DMS114 treated with DMSO at 0.1 percent for 48 hours (cell line): ENCODE results near the gene CASZ1.

Experiments
- DNase-seq: peaks from one replicate; lab custom pipeline; 2025; ENCODE audit not compliant: unreplicated experiment; lab: John Stamatoyannopoulos, UW

CASZ1 gene

GRCh38 chr1:10776190-10776905 is 20.1 kb downstream of the CASZ1 start:
- DNase-seq = no peak

GRCh38 chr1:10775763-10776162 is 20.7 kb downstream of the CASZ1 start:
- DNase-seq = no peak

GRCh38 chr1:10774615-10775310 is 21.7 kb downstream of the CASZ1 start:
- no peak for DNase-seq

DNA sequence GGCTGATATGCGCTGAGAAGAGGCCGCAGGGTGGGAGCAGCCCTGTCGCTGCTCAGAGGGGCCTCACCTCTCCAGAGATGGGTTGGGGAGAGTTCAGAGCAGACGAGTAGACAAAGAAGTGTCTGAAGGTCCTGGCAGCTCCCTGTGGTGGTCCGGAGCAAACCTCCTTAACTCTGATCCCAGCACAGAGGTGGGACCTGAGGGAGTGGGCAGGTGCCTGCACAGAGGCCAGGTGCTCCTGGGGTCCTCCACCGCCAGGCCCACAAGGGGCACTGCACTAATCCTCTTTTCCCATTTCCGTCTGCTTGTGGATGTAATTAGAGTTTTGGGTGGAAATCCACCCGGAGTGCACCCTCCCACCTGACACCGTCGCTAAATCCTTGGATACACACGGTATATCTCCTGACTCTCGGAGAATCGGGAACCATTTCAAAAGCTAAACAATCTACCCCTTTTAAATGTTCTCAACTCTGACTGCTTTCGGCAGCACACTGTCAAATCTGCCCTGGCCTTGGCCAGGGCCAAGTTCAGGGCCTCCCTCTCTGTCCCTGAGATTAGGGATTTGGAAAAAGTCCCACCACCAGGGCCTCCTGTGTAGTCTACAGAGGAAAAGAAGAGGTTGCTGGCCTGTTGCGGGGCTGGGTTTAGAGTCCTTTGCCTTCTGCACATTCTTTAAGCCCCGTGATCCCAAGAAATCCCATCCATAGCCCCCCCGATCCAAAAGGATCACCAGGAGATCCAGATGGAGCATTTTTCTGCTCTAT is 22.4 kb downstream of the CASZ1 start:
- DNase-seq = no peak

DNA sequence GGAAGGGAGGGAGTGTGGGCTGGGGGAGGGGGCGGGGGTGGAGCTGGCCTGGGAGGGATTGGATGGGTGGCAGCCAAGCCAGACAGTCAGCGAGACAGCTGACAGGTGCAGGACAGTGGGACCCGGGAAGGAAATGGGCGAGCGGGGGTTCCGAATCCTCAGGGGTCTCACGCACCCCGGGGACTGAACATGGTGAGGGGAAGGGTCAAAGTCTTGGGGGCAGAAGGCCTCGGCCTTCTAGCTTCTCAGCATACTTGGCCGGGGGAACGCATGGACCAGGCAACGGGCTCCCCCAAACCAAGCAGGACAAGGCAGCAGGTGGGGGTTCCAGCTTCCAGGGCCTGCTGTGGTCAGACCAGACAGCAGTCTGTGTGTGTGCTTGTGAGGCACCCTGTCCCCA is 23.1 kb downstream of the CASZ1 start:
- DNase-seq = no peak

- DNase-seq = no peak
Observed at GRCh38 chr1:10772711-10773110, 23.7 kb downstream of the CASZ1 start.

DNA sequence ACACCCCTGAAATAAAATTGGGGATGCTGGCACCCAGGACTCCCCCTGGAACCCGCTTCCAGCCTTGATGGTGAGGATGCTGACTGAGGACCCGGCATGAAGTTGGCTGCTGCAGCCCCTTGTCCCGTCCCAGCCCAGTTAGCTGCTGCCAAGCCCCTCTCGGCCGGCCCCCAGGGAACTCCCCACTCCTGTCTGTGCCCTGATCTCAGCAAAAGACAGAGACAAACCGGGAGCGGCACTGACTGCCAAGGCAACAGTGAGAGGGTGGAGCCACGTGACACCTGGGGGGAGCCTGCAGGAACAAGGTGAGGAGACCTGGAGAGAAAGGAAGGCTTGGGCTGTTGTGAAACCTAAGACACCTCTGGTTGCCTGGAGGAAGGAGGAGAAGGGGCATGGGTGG is 24.7 kb downstream of the CASZ1 start:
- no peak for DNase-seq

DNA sequence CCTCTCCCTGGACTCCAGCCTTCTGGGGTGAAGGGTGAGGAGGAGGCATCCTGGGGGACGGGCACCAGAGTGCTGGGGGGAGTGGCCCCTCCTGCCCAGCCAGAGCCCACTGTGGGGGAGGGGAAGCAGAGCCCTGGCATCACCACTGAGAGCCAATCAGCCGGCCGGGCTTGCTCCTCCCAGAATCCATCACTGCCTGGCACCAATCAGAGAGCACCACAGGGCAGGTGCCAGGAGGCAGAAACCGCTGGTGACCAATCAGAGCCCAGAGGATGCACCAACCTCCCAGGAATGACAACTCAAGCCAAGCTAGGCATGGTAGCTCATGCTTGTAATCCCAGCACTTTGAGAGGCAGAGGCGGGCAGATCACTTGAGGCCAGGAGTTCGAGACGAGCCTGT is 27.9 kb downstream of the CASZ1 start:
- no peak for DNase-seq

DNA sequence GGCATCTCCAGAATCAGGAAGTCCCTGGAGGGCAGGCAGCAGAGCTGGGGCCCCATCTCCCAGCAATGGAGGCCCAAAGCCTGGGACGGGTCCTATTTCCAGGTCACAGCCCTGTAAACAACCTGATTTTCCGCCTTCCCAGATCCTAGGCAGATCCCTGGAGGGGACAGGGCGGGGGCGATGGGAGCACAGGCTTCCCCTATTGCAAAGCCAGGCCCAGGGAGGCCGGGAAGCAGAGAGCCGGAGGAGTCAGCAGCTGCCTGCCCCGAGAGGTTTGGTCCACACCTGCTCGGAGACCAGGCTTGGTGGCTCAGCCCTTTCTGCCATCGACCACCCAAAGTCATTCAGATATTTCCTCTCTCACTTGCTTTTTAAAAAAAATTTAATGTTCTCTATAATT is 29.2 kb downstream of the CASZ1 start:
- no peak for DNase-seq

DNA sequence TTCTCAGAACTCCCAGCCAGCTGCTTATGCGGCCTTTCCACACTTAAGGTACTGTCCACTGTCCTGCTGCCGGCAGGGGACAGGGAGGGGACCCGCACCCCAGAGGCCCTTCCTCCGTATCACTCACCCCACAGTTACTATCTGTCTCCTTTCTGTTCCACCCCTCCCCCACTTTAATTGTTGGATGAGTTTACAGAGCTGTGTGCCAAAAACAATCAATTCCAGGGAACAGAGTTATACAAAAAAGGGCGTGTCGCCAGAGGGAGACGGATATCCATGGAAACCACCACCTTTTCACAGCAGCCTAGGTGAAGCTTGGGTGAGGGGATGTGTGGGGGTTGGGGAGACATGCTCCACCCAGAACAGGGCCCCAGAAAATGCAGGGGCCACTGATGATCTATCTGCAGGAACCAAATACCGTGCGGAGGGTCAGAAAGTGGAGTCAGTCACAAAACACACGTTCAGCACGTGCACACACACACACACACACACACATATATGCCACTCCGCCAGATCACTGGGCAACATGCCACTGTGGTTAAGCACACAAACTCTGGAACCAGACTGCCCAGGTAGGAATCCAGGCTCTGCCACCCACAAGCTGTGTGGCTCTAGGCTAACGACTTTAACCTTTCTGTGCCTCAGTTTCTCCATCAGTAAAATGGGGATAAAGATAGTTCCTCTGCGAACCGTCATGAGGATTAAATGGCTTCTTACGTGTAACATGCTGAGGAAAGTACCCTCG is 30.5 kb downstream of the CASZ1 start:
- DNase-seq = no peak

DNA sequence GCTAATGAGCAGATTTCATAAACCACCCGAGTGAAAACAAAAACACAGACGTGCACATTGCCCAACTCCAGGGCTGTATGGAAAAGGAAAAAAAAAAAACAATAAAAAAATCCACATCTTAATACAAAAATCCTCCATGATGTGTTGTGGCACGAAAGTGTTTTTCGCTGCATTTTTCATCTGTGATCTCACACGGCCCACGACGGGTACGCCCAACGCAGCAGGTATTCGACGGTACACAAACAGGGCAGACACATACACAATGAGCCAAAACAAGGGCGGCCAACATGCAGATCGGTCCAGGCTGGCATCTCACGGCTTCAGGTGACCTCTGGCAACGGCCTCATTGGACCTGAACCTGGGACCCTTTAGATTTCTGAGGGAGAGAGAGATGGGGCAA is 31.1 kb downstream of the CASZ1 start:
- DNase-seq = no peak

GRCh38 chr1:10764296-10764798 is 32.1 kb downstream of the CASZ1 start:
- DNase-seq = no peak

DNA sequence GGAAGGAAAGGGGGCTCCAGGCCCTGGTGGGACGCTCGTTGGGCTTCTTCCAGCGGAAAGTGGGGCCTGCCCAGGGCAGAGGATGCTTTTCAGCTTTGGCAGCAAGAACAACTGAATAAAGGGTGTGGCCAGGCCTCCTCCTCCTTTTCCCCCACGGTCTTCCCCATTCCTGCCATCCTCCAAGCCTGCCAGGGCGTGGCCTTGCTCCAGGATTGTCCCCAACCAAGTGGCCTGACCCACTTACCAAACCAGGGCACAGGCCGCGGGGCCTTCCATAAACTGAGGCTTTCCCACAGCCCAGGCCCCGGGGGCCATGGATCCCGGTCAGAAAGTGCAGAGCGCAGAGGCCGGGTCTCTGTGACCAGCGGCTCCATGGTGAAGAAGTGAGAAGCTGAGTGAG is 33.6 kb downstream of the CASZ1 start:
- DNase-seq = no peak

DNA sequence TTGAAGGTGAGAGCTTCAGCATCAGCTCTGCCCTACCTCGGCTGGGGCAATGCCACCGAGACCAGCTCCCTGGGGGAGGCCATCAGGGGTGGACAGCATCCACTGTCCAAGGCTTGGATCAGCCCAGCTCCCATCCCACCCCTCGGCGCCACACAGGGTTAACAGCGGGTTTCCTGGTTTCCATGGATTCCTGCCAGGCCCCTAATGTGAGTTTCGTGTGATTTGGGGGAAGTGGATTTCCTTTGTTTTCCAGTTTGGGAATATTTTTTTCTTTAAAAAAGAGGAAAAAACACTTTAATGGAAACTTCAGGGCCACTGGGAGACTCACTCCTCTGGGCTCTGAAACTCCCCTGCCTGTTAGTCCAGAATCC is 34.3 kb downstream of the CASZ1 start:
- no peak for DNase-seq

GRCh38 chr1:10761503-10762152 is 34.8 kb downstream of the CASZ1 start:
- DNase-seq = no peak

DNA sequence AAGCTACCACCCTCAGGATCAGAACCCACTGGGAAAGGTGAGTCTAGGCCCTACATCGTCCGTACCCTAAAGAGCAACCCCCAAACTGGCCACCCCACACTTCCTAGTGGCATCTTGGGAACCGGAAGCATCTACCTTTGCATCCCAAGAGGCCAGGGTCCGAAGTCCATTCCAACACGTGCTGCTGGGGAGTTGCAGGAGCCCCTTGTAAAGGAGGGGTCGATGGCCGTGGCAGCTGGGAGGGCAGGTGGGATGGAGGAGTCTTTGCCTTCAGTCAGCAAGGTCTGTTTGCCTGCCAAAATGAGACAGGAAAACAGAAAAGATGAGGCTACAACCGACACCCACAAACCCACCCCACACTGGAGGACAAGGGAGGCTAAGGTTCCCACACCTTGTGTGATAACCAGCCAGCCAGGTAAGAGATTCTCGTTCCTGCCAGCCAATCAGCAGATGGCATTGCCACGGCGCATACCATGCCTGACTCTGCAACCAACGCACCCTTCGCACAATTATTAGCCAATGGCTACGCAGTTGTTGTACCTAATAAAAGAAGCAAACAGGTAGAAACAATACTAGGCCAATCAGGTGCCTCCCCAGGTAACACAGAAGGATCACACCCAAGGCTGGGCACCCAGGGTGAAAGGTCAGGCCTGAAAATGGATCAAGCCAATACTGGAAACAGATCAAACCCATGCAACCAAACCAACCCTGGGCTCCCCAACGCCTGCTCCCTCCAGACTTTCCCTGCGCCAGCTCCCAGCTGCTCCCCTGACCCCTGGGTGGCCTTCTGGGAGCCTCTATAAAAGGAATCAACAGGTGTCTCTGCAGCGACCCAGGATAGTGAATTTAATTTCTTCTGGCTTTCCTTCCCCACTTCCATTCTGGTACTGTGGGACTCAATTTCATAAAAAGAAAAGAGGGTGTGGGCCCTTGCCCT is 35.6 kb downstream of the CASZ1 start:
- DNase-seq = no peak

- no peak for DNase-seq
Observed at GRCh38 chr1:10759413-10760200, 36.8 kb downstream of the CASZ1 start.

DNA sequence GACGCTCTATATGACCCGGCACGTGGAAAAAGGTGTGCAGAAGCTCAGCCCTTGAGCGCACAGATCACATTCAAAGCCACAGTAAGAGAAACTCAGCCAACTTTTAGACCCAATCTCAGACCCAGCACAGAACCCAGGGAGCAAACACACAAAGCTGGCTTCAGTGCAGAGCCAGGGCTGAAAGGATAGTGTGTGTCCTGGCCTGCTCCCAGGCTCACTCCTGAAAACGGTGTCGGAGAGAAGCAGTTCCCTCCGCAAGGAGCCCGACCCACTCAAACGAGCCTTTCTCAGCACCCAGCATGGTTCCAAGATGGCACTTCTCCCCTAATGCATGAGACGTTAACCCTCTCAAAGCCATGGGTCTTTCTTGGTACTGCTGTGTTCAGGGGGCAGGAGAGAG is 39.6 kb downstream of the CASZ1 start:
- no peak for DNase-seq

DNA sequence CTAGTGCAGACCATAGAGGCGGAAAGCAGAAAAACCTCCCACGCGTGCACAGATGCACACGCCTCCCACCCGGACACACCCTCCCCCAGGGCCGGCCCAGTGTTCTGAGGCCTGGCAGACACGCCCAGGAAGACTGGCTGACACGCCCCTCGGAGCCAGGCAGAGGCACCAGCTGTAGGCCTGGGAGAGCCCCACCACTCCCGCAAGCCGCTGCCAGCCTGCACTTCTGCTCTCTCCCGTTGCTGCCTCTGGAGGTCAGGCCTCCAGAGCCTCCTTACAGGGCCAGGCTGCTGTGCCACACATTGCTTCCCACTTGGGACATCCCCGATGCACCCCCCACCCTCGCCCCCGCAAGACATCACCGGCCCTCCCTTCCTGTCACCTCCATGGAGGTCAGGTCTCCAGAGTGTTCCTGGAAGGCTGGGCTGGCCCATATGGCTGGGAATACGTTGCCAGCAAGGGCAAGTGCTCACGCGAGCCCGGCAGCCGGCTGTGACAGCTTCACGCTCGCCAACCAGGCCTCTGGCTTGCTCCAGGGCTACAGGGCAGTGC is 40.4 kb downstream of the CASZ1 start:
- DNase-seq = no peak
